Measurements from ENCODE around the gene LIPC.

LIPC gene

DNA sequence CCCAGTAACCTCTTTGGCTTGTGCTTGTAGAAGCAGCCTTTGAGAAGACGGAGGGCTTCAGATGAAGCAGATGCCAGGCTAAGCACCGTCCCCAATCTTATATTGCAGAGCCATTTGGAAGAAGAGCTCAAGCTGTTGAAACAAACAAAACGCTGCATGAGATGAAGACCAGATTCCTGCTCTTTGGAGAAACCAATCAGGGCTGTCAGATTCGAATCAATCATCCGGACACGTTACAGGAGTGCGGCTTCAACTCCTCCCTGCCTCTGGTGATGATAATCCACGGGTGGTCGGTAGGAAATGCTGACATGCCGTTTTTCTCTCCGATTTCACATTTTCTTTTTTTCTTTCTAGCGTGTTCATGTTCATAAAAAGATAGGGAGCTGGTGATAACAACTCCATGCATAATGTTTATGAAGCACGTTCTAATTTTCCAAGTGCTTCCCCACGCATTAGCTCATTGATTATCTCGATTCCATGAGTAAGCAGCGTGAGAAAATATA, 106.5 kb downstream of the LIPC start:
- no peak for DNase-seq (ENCODE audit: low read depth in 2 of 2)

GRCh38 chr15:58538901-58539300, 107.1 kb downstream of the LIPC start:
- DNase-seq (ENCODE audit: low read depth in 2 of 2): no peak

- DNase-seq (ENCODE audit: low read depth in 2 of 2): no peak
Observed at GRCh38 chr15:58539548-58539947, 107.8 kb downstream of the LIPC start.

GRCh38 chr15:58541410-58542087, 109.8 kb downstream of the LIPC start:
- no peak for DNase-seq (ENCODE audit: low read depth in 2 of 2)

DNA sequence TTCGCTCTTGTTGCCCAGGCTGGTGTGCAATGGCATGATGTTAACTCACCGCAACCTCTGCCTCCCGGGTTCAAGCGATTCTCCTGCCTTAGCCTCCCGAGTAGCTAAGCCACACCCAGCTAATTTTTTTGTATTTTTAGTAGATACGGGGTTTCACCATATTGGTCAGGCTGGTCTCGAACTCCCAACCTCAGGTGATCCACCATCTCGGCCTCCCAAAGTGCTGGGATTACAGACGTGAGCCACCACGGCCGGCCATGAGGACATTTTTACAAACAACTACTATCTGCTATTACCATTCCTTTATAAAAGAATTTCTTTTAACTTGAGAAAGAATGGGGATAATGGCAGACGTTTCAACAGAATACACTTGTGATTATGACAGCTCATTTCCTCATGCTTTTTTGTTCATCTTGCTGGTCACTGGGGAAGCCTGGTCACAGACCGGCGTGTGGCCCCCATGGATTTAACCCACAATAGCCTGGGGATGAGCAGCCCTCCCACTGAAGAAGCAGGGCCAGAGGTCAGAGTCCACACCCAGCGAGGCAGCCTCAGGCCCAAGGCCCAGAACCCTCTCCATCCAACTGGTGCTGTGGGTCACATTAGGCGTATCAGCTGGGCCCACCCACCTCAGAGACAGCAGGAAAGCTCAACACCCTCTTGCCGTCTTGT, 112.0 kb downstream of the LIPC start:
- no peak for DNase-seq (ENCODE audit: low read depth in 2 of 2)

DNA sequence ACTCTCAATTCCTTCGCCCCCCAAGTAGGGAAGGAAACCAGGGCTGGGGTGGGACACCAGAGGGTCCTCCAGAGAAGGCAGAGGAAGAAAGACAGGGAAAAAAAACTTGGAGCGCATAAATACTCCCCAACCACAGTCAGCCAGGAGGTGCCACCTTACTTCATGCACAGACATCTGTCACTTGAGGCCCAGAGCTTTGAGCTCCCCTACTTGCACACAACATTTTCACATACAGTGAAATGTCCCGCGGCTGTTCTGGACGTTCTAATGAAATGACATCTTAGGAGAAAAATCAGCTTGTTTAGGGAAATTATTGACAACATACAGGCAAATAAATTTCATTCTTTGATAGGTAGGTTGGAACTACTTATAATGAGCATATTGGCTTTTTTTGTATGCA, 113.0 kb downstream of the LIPC start:
- no peak for DNase-seq (ENCODE audit: low read depth in 2 of 2)

- DNase-seq (ENCODE audit: low read depth in 2 of 2): no peak
Observed at GRCh38 chr15:58545307-58546065, 113.7 kb downstream of the LIPC start.

DNA sequence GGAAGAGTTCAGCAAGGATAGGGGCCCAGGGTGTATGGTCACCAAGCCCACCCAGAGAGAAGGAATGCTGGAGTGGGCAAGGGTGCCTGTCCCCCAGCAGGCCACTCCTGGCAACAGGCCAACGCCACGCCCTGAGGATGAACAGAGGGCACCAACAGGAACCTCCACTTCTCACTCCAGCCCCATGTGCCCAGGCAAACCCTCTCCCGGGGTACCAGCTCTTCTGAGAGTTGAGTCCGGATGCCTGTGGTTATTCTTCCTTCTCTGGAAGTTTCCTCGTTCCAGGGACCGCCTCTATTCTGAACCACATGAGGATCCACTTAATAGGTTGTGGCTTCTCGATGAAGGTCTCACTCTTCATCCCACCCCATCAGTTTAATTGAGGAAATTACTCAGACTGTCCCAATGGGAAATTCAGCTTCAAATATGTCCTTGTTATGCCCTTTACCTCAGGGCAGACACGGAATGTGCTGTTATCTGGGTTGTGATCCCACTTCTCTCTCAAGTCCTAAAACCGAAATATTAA, 114.3 kb downstream of the LIPC start:
- DNase-seq (ENCODE audit: low read depth in 2 of 2): no peak

DNA sequence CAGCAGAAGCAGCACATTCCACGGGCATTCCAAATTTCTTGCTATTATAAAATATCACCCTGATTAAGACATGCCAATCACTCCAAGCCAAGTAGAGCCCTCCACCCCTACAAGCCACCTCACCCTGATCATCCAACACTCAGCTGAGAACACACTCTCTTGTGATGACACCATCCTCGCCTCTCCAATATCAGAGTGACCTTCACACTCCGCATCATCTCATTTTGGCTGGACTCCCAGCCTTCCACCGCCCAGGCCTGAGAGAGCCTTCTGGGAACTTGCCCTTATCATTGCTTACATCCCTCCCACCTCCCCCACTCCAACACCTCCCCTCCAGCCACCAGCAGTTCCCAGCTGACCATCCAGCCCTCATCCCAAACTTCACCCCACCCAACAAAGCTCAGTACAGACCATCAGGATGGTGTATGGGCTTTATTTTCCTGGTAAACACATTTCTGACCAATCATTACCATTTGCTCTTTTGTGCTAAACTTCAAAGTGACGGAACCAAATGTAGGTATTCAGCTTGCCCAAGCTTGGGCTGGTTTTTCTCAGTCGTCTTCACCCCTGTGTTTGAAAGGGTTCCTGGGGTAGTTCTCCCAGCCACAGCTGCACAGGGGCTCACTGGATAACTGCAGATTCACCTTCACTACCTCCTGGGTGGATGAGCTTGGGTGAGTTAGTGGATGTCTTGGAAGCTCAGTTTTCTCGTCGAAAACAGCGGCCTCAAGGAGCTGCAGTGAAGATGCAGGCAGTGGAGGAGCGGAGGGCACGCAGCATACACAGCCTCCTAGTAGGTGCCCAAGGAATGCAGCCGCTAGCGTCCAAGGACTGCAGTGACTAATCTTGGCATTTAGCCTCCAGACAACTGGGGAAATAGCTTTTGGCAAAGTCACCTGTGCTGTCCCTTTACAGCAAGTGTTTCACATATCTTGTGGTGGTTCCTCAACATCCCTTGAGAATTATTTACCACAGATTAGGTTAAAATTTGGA, 115.1 kb downstream of the LIPC start:
- DNase-seq (ENCODE audit: low read depth in 2 of 2): peak; percentile 64 to 65

- no peak for DNase-seq (ENCODE audit: low read depth in 2 of 2)
Observed at GRCh38 chr15:58547628-58548307, 116.0 kb downstream of the LIPC start.

GRCh38 chr15:58548308-58549012, 116.7 kb downstream of the LIPC start:
- no peak for DNase-seq (ENCODE audit: low read depth in 2 of 2)

DNA sequence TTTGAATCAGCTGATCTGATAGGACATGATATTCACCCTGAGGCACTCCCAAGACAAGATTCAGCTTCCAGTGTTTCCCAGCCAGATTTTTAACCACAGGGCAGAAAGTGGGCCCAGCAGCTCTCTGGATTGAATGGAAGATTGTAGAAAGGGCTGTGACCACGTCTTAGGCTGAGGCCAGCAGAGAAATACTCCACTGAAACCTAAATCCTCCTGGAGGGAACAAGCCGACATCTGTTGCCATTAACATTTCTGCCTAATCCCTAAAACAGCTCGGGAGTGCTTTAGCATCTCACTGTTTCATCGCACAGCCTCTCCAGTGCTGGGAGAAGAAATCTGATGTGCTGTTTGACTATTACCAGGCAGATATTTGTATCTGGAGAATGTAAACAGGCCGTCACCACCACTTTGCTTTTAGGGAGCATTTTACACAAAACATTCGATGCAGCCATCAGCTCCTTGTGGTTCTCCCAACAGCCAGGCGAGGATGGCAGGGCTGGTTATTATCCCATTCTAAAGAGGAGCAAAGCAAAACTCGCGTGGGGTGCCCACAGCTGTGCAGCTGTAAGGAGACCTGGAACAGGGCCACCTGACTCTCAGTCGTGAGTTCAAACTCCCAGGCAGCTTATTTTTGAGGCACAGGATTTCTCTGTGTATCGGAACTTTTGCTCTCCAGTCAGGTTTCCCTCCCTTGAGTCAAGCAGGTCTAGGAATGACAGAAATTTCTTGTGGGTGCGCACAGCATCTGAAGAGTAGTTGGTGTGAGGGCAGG, 117.4 kb downstream of the LIPC start:
- no peak for DNase-seq (ENCODE audit: low read depth in 2 of 2)

GRCh38 chr15:58549785-58550074, 117.9 kb downstream of the LIPC start:
- DNase-seq (ENCODE audit: low read depth in 2 of 2): no peak

DNA sequence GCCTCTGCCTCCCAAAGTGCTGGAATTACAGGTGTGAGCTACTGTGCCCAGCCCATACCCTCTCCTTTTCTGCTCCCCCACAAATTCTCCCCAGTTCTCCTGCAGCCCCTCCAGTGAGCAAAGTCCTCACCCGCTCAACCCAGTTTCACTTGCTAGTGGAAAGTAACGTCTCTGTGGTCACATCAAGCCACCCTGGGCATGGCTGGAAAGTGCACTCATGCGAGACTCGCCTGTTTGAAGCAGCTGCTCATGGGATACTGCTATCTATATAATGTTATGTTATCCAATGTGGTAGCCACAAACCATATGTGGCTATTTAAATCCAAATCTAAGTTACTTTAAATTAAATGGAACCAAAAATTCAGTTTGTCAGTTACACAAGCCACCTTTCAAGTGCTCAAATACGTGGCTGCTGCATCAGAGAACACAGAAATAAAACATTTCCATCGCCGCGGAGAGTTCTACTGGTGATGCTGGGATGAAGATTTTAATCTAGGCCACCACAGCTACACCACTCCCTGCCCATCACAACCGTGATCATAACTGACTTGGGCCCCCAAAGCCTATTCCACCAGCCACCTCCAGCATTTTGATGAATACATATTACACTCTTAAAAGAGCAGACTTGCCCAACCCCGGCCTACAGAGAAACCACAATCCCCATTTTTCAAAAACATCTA, 119.4 kb downstream of the LIPC start:
- DNase-seq (ENCODE audit: low read depth in 2 of 2): no peak

GRCh38 chr15:58551764-58552504, 120.1 kb downstream of the LIPC start:
- peak; percentile 86 to 88 for DNase-seq (ENCODE audit: low read depth in 2 of 2)

DNA sequence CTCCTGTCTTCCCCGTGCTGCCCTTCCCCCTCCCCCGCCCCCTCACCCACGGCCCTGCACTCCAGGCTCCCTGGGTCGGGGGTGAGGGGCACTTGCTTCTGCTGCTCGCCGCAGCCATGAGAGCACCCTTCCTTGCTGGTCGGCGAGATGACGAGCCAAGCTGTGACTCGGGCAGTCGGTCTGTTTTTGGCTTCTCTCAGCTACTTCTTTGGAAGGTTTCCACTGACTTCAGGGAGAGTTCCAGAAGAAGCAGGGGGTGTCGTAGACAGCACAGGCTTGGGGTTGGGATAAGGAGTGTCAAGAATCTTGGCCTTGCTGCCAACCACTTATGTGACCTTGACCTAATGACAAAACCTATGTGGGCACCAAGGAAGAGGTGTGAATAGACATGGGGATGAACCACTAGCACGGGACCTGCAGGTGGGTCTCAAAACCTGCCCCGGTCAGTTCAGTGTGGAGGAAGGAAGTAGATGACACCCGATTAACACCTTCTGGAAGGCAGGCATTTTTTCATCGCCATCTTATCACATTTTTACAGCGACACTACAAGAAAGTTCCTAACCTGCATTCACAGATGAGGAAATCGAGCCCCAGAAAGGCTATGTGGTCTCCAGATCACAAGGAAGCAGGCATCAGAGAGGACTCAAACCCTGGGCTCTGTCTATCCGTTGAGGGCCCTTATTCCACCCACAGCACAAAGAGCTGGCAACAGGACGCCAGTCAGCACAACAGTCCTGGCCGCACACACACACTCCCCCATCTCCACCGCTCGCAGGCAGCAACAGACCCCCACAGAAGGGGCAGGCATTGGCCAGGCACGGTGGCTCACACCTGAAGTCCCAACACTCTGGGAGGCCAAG, 120.9 kb downstream of the LIPC start:
- no peak for DNase-seq (ENCODE audit: low read depth in 2 of 2)

GRCh38 chr15:58553365-58553918, 121.7 kb downstream of the LIPC start:
- no peak for DNase-seq (ENCODE audit: low read depth in 2 of 2)

Data from fibroblast of skin of left biceps (primary cell).